Measurements from ENCODE around the gene SYT9.

The SYT9 gene

DNA sequence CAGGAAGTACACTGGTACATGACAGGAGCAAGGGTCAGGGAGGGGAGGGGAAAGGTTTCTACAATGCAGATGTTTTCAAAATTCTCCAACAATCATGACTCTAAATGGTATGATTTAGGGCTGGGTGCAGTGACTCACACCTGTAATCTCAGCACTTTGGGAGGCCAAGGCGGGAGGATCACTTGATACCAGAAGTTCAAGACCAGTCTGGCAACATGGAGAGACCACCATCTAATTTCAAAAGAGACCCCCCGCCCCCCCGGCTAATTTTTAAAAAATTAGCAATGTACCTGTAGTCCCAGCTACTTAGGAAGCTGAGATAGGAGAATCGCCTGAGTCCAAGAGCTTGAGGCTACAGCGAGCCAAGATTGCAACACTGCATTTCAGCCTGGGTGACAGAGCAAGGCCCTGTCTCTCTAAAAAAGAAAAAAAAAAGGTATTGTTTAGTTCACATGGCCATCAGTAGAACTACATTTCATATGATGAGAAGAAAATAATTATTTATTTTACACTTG lies 217.7 kb downstream of the SYT9 start:
- H3K4me3 ChIP-seq (ENCODE audit: low read length), result no peak overlapping the region
- DNase-seq (ENCODE audit: low read depth), result no peak
- TF ChIP-seq, protein P1, sequence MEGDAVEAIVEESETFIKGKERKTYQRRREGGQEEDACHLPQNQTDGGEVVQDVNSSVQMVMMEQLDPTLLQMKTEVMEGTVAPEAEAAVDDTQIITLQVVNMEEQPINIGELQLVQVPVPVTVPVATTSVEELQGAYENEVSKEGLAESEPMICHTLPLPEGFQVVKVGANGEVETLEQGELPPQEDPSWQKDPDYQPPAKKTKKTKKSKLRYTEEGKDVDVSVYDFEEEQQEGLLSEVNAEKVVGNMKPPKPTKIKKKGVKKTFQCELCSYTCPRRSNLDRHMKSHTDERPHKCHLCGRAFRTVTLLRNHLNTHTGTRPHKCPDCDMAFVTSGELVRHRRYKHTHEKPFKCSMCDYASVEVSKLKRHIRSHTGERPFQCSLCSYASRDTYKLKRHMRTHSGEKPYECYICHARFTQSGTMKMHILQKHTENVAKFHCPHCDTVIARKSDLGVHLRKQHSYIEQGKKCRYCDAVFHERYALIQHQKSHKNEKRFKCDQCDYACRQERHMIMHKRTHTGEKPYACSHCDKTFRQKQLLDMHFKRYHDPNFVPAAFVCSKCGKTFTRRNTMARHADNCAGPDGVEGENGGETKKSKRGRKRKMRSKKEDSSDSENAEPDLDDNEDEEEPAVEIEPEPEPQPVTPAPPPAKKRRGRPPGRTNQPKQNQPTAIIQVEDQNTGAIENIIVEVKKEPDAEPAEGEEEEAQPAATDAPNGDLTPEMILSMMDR (IDR thresholded peaks at IDR 0.05; ENCODE audit: insufficient read depth, low read depth, low read length, missing control alignments), result no peak

DNA sequence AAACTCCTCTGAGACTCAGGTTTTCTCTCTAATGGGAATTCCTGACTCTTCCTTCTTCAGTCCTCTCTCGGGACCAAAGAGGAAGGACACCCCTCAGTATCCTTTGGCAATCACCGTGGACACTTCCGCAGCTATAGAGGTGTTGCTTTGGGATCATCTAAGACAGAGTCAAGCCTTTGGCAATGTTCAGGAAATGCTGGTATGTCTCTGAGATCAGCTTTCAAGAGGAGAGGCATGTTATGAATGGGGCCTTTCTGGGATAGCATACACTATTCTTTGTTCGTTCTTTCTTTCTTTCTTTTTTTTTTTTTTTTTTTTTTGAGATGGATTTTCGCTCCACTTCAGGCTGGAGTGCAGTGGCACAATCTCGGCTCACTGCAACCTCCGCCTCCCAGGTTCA lies 219.4 kb downstream of the SYT9 start:
- H3K4me3 ChIP-seq (ENCODE audit: low read length), result no peak overlapping the region
- DNase-seq (ENCODE audit: low read depth), result no peak
- TF ChIP-seq, protein P1 (IDR thresholded peaks at IDR 0.05; ENCODE audit: insufficient read depth, low read depth, low read length, missing control alignments), result no peak

DNA sequence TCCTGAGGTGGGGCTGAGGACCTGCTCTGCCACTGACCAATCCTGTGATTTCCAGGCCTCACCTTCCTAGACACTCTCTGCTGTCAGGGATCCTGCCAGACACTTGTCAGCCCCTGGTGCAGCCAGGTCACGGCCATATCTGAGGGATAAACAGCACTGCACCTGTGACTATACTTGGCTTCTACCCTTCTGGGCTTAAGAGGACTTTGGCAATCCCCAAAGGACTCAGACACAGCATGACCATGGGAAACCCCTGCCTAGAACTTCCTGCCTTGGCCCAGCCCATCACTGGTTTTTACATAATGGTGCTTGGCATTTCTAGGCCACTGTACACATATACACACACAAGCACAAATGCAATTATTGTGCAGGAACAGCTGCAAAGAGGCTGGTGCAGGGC lies 222.0 kb downstream of the SYT9 start:
- DNase-seq (ENCODE audit: low read depth), result no peak
- no peak overlapping the region for H3K4me3 ChIP-seq (ENCODE audit: low read length)
- TF ChIP-seq, protein P1 (IDR thresholded peaks at IDR 0.05; ENCODE audit: insufficient read depth, low read depth, low read length, missing control alignments), result no peak

DNA sequence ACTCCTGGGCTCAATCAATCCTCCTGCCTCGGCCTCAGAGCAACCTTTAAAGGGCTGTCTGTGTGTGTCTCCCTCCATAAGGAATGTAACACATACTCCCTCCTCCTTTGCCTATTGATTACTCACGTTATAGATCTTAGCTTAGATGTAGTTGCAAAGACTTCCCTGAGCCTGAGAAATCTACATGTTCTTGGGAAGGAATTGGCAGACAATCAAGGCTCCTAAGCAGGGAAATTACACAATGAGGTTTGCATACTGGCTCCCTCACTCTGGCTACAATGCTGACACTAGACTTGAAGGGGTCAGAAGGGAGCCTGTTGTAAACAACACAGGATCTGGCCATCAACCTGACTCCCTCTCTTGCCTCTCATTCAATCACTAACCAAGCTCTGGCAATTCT lies 228.4 kb downstream of the SYT9 start:
- no peak for DNase-seq (ENCODE audit: low read depth)
- TF ChIP-seq, protein P1 (IDR thresholded peaks at IDR 0.05; ENCODE audit: insufficient read depth, low read depth, low read length, missing control alignments), result no peak
- no peak overlapping the region for H3K4me3 ChIP-seq (ENCODE audit: low read length)

DNA sequence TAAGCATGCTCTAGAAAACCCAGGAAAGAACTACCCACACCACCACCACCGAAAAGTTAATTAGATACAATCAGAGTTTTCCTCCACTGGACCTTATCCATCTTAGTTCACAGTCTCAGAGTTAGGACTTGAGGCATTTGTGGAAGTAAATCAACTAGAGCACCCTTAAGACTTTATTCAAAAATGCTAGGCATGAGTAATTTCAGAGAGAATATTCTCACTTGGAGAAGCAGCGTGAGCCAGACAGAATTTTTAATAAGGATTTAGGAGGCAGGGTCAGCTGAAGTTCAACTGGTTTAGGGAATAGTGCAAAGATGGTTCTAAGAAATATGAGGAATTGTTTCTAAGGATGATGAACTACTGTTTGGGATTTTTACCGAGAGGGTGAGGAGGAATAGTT lies 232.4 kb downstream of the SYT9 start:
- TF ChIP-seq, protein P1 (IDR thresholded peaks at IDR 0.05; ENCODE audit: insufficient read depth, low read depth, low read length, missing control alignments), result no peak
- no peak overlapping the region for H3K4me3 ChIP-seq (ENCODE audit: low read length)
- DNase-seq (ENCODE audit: low read depth), result no peak

DNA sequence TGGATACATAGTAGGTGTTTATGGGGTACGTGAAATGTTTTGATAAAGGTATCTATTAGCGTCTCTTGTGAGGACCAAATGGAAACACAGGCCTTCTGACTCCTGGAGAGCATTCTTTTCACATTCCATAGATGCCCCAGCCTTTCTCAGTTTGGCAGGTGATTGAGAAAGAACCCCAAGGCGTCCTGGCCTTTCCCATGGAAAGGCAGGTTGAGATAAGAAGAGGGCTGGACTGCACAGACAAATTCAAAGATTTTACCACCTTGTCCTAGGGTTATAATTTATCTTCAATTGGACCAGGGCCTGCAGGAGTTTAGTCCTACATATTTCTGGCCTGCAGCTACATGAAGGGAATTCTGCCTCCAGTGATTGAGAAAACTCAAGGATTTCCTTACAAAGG lies 232.9 kb downstream of the SYT9 start:
- TF ChIP-seq, protein P1 (IDR thresholded peaks at IDR 0.05; ENCODE audit: insufficient read depth, low read depth, low read length, missing control alignments), result no peak
- DNase-seq (ENCODE audit: low read depth), result no peak
- H3K4me3 ChIP-seq (ENCODE audit: low read length), result no peak overlapping the region

All from epithelial cell of esophagus (primary cell).